Mammary epithelial cell (primary cell): Measurements from ENCODE around the gene PGF.

Experiments
- CTCF ChIP-seq, 2 donors: IDR thresholded peaks in 1 of 2; conservative IDR thresholded peaks in 1 of 2; 2 replicates each; pipeline ENCODE4 v1.5.1; 2011 to 2012; ENCODE audit warnings: inconsistent platforms in 2 of 2, low read length in 2 of 2, mild to moderate bottlenecking in 2 of 2, control low read depth in 1 of 2, low read depth in 1 of 2; ENCODE audit not compliant: insufficient read depth in 1 of 2; ENCODE audit errors: extremely low read depth in 1 of 2
- EZH2 ChIP-seq: IDR thresholded peaks from 2 replicates; pipeline ENCODE4 v1.6.1; 2012; ENCODE audit warnings: low read length, inconsistent platforms, borderline replicate concordance

GRCh38 chr14:74982661-74983060, 27.3 kb upstream of the PGF start:
- TF ChIP-seq CTCF (conservative IDR thresholded peaks at IDR 0.05 in 1 of 2, IDR thresholded peaks at IDR 0.05 in 1 of 2; ENCODE audit: extremely low read depth in 1 of 2, insufficient read depth in 1 of 2, low read depth in 1 of 2, low read length in 2 of 2): no peak
- no peak for TF ChIP-seq EZH2
